NCI-H2029 treated with DMSO at 0.1 percent for 48 hours (cell line): Measurements from ENCODE around the gene C2orf92.
"Not testable (repeated sequence)": the region's sequence is repeated elsewhere in the genome, so short reads cannot be mapped to it uniquely, and the experiment has no call there.

Source experiments
- DNase-seq: peaks from one replicate; lab custom pipeline; 2025; lab: John Stamatoyannopoulos, UW

C2orf92 gene

GRCh38 chr2:97693476-97693875 lies 24.0 kb downstream of the C2orf92 start:
- DNase-seq, result no peak

DNA sequence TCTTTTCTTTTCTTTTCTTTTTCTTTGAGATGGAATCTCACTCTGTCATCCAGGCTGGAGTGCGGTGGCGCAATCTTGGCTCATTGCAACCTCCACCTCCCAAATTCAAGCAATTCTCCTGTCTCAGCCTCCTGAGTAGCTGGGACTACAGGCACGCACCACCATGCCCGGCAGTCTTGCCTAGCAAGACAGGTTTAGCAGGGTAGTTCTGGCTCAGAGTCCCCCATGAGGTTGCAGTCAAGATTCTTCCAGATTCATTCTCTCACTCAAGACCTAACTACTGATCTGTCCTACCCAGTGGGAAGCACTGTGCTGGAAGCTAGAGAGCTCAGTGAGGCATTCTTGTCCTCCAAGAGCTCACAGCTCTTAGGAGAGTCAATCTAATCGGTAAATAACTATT lies 26.2 kb downstream of the C2orf92 start:
- no peak for DNase-seq

GRCh38 chr2:97697252-97698235 lies 28.0 kb downstream of the C2orf92 start:
- DNase-seq, result peak; percentile 80

- no peak for DNase-seq
Measured at GRCh38 chr2:97698530-97698929, 29.0 kb downstream of the C2orf92 start.

- no peak for DNase-seq
Measured at GRCh38 chr2:97699765-97700444, 30.4 kb downstream of the C2orf92 start.

DNA sequence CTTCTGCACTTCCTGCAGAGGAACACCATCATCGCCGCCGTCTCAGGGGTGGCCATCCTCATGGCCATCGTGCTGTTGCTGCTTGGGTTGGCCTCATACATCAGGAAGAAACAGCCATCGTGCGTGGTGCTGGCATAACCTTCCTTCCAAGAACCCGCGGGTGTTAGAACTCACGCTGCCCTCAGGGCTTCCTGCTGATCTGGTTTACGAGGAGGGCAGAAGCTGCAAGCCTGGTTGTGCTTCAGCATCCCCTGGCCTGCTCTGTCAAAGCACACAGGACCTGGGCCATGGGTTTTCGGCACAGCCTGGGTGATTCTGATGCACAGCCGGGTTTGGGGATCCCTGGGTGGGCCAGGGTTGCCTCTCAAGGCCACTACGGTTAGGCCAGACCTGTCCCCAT lies 31.7 kb downstream of the C2orf92 start:
- no peak for DNase-seq

DNA sequence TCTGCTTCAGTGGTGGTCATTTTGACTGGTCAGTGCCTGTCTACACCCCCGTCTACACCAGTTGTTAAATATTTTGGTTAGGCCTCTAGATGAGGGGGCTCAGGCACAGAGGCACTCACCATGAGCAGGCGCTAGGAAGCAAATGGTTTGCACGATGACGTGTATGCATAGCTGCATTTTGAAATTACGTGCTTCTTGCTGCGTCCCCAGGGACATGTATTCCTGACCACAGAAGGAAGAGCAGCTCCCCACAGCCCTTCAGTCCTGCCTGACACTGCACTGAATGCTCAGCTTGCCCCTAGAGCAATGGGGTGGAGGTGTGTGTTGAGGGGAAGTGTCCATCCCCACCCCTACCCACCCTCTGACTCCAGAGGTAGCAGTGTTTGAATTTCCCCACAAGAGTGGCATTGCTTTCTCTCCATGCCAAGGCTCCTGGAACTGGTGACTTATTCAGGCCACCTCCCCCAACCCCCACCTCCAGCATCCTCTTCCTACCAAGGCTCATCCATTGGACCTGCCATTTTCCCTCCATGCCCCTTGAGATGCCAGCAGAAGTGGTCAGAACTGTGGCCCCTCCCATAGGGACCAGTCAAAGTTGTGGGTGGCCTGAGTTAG lies 32.4 kb downstream of the C2orf92 start:
- no peak for DNase-seq

- DNase-seq, result no peak
Measured at GRCh38 chr2:97702731-97703470, 33.4 kb downstream of the C2orf92 start.

DNA sequence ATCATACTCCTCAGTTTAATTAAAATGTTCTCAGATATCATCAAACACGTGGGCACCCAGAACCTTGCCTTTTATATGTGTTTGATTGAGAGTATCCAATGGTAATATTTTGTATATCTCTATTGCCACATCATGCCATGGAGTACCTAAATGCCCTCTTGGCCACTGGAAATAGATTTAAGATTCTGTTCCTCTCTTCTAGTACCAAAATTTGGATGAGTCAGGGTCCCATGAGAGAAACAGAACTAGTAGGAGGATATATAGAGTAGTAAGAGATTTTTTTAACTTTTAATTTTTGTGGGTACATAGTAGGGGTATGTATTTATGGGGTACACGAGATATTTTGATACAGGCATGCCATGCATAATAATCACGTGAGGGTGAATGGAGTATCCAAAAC lies 34.2 kb downstream of the C2orf92 start:
- DNase-seq, result no peak

DNA sequence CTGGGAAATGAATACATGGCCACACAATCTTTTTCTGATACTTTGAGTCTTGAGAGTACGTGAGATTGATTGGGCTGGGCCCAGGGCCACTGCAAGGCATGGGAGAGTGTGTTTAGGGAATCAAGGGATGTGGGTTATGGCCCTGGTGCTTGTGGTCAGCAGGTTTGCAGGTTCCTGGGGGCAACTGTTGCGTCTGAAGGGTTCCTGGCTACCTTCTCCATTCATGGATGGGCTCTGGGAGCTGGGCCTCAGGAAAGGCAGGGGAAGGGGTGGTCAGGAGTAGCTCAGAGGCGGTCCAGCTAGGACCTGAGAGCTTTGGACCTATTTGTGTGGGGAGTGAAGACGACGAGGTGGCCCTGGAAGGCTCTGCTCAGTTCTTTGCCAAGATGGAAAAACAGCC lies 35.5 kb downstream of the C2orf92 start:
- no peak for DNase-seq

- no peak for DNase-seq
Measured at GRCh38 chr2:97706112-97706511, 36.6 kb downstream of the C2orf92 start.

- DNase-seq, result no peak
Measured at GRCh38 chr2:97706708-97707345, 37.3 kb downstream of the C2orf92 start.

DNA sequence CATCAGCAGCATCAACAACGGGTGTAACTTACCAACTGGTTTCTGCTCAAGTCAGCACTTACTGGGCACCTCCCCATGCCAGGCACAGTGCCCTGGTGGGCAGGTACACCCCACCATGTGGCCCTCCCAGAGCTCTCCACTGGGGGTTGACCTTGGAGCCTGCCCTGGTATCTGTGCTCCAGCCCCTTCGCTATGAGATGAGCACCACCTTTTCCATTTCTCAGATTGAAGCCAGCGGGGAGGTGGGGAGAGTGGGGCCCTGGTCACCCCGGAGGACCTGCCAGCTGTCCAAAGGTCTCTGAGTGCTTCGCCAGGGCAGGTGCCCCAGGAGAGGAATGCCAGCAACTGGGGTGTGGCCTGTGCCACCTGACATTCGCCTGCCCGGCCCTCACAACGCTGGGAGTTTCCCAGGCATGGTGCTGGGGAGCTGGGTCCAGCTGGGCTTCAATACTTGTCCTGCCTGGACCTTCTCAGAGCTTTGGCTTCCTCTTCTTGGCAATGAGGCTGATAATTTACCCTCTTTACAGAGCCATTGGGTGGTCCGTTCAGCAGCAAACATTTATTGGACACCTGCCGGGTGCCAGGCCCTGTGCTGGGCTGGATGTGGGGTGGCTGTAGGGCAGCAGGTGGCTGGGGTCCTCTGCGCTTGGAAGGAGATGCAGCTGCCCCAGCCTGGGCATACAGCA lies 38.0 kb downstream of the C2orf92 start:
- DNase-seq, result no peak

DNA sequence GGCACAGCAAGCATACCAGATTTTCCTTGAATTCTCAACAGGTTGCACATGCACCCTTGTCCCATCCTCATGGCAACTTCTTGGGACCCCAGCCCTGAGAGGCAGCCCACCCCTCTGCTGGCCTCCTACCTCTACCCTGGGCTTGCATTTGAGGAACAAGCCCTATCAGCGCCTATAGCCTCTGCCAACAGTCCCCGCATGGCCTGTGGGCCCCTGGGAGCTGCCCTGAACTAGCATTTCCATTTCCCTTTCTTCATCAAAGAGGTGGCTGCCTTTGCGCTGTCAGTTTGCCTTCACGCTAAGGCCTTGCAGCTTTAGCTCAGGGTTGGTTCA lies 38.5 kb downstream of the C2orf92 start:
- no peak for DNase-seq

GRCh38 chr2:97708608-97709007 lies 39.1 kb downstream of the C2orf92 start:
- DNase-seq, result no peak

DNA sequence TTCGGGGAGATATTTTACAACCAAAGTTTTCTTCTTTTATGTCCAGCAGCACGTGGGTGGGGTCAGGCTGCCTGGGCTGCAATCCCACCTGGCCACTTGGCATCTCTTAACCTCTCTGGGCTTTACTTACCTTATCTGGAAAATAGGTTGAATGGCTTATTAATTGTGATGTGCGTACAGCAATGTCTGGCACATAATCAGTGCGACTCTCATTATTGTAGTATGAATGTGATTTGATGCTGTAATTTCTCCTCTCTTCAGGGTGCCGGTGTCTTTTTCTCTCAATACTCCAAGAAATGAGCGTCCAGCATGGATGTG lies 41.8 kb downstream of the C2orf92 start:
- no peak for DNase-seq

DNA sequence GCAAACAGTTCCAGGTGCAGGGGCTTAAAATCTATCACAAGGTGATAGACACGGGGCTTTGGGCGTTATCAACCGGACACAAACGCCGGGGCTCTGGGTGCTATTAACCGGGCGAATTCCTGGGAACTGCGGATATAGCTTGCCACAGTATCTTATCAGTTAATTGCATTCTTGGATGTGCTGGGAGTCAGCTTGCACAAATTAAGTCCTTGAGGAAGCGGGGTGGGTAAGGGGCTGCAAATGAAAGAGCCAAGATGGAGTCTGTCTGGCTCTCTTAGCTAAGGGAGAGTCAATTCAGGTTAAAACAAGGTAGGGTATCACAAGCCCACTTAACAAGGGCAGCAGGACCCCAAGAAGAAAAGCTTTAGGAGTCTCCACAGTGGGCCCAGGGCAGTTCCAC lies 42.7 kb downstream of the C2orf92 start:
- DNase-seq, result not testable (repeated sequence)

DNA sequence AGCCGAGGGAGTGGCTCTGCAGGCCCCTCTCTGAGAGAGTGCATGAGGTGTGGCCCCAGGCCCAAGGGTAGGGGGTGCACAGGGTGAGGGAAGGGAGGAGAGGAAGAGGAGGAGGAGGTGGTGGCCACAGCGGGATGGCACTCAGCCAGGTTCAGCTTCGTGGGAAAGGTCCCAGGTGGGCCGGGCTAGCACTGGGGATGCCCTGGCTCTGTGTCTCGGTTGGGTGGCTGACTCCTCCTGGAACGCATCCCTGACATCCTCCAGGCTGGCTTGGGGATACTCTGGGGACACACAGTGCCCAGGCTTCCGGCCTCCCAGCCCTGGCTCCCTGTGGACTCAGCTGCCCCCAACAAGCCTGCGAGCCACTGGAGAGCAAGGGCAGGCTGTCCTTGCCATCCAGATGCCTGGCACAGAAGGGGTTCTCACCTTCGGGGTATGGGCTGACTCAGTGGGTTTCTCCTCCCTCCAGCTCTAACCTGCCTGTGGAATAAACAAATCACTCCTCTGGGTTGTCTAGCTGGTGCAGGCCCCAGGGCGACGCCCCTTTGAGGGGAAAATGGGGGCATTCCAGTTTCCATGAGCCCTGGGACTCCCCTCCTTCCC lies 43.3 kb downstream of the C2orf92 start:
- DNase-seq, result no peak

GRCh38 chr2:97713296-97714083 lies 44.0 kb downstream of the C2orf92 start, which contains the start of gene ZAP70:
Gene ZAP70 (plus strand): TSS chr2:97713576. CDS start chr2:97724037, 10,461 bp downstream.
- no peak for DNase-seq
